LNCaP clone FGC (cell line): ENCODE measurements around the gene SETD7.

Experiments
- DNase-seq: peaks from one replicate; pipeline ENCODE4 v3.0.0-alpha.2; 2011; ENCODE audit warnings: low read depth
- H3K4me3 ChIP-seq: 2 replicates; pipeline ENCODE4 v1.5.1; 2011; ENCODE audit warnings: mild to moderate bottlenecking, low read depth, low read length, control low read depth
- CTCF ChIP-seq: IDR thresholded peaks from 2 replicates; pipeline ENCODE4 v1.5.1; 2012; ENCODE audit warnings: mild to moderate bottlenecking; ENCODE audit not compliant: control insufficient read depth, insufficient read depth; ENCODE audit errors: extremely low read depth

SETD7 gene

GRCh38 chr4:139493176-139493575 is 62.8 kb downstream of the SETD7 start:
- no peak overlapping the region for H3K4me3 ChIP-seq
- DNase-seq: no peak
- no peak for TF ChIP-seq CTCF

GRCh38 chr4:139492429-139492828 is 63.6 kb downstream of the SETD7 start:
- no peak overlapping the region for H3K4me3 ChIP-seq
- no peak for DNase-seq
- TF ChIP-seq CTCF: no peak

GRCh38 chr4:139489638-139490037 is 66.4 kb downstream of the SETD7 start:
- no peak overlapping the region for H3K4me3 ChIP-seq
- no peak for TF ChIP-seq CTCF
- DNase-seq: no peak

- TF ChIP-seq CTCF: no peak
- DNase-seq: no peak
- H3K4me3 ChIP-seq: no peak overlapping the region
Observed at GRCh38 chr4:139488442-139488841, 67.6 kb downstream of the SETD7 start.

GRCh38 chr4:139484783-139485311 is 71.2 kb downstream of the SETD7 start:
- H3K4me3 ChIP-seq: no peak overlapping the region
- DNase-seq: no peak
- TF ChIP-seq CTCF: no peak

GRCh38 chr4:139483000-139483399 is 73.0 kb downstream of the SETD7 start:
- no peak for TF ChIP-seq CTCF
- no peak for DNase-seq
- H3K4me3 ChIP-seq: no peak overlapping the region

GRCh38 chr4:139481465-139481864 is 74.6 kb downstream of the SETD7 start:
- DNase-seq: no peak
- H3K4me3 ChIP-seq: no peak overlapping the region
- TF ChIP-seq CTCF: no peak
